ENCODE measurements around the gene RAB13. TPM values are rescaled to one million over a fixed set of nuclear protein-coding genes. Genes with fewer than 3 reads are reported as not detected.

The RAB13 gene
- total RNA-seq, 1 experiment from 2014 or later, result 73.6 TPM

DNA sequence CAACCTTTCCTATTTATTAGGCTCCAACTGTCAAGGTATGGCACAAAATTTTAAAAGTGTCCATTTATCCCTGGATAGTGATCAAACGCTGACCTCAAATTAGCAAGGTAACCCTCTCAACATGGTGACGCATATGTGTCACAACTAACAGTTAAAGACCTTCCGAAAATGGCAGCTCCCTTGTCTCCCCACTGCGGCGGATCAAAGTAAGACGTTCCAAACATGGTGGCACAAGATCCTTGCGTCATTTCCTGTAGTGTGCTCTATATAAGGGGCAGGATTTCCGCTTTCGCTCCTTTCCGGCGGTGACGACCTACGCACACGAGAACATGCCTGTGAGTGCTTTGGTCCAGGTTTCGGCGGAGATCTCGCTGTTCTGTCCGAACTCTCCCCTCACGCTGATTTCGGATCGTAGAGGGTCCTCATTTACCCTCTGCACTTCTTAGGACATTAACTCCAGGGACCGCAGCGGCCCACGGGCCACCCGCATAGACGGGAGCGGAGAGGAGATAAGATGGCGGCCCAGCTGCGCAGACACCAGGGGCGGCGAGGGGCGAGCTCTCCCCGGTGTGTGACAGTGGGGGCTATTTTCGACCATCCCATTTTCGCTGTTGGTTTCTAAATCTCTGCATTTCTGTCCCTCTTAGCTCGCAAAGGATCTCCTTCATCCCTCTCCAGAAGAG, 4.5 kb upstream of the RAB13 start, which contains the start of gene RPS27:
TSS of gene RPS27 (plus strand) at position 295 of the 683 bp plus-strand sequence. CDS start at position 330, 35 bp downstream.
- Histone ChIP-seq H4K20me1 (ENCODE audit: insufficient read depth) (no peaks in the 10 kb centered on the region), H3F3A (ENCODE audit: insufficient read depth, low read depth) (peaks cover 56% of the 10 kb centered on the region), H3K79me2 (ENCODE audit: low read depth) (peaks cover 23% of the 10 kb centered on the region), H3K9me3 (ENCODE audit: insufficient read depth, low read depth) (no peaks in the 10 kb centered on the region), H2AFZ (peak within 1 kb of the TSS; percentile 71), H3K9me2 (ENCODE audit: insufficient read depth) (no peaks in the 10 kb centered on the region), H3K36me3 (ENCODE audit: low read depth) (peaks cover 26% of the 10 kb centered on the region), H3K4me3 (peak within 1 kb of the TSS; percentile 92), H3K27me3 (ENCODE audit: insufficient read depth, low read depth) (no peaks in the 10 kb centered on the region), H3K27ac (peak within 1 kb of the TSS; percentile 77), H3K4me1 (replicated peaks; ENCODE audit: insufficient read depth) (peaks cover 14% of the 10 kb centered on the region), H3K4me2 (peak within 1 kb of the TSS; percentile 79)
- BruUV-seq (replicated peaks), result no TSS peak
- TF ChIP-seq, protein P1, sequence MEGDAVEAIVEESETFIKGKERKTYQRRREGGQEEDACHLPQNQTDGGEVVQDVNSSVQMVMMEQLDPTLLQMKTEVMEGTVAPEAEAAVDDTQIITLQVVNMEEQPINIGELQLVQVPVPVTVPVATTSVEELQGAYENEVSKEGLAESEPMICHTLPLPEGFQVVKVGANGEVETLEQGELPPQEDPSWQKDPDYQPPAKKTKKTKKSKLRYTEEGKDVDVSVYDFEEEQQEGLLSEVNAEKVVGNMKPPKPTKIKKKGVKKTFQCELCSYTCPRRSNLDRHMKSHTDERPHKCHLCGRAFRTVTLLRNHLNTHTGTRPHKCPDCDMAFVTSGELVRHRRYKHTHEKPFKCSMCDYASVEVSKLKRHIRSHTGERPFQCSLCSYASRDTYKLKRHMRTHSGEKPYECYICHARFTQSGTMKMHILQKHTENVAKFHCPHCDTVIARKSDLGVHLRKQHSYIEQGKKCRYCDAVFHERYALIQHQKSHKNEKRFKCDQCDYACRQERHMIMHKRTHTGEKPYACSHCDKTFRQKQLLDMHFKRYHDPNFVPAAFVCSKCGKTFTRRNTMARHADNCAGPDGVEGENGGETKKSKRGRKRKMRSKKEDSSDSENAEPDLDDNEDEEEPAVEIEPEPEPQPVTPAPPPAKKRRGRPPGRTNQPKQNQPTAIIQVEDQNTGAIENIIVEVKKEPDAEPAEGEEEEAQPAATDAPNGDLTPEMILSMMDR (conservative IDR thresholded peaks at IDR 0.05), result no peak
- TF ChIP-seq EZH2 (IDR thresholded peaks at IDR 0.05; ENCODE audit: low read depth), result no peak
- ChIA-PET CTCF (interaction anchor here (0.6 kb wide), 1 partner anchor 114 kb away, joined by 3 read pairs; no protein-coding TSS in a partner anchor), POLR2A (ENCODE audit: unreplicated experiment) (interaction anchor here (0.5 to 1.5 kb wide), 17 partner anchors 11 to 1333 kb away, joined by 3 to 13 read pairs (median 5); partner anchors contain the start of genes CREB3L4 and UBAP2L)
- intact Hi-C loops (cut with micrococcal nuclease; ENCODE audit: unreplicated experiment), result loop anchor here (2.0 to 10.0 kb wide), 2 partner anchors 114 to 192 kb away; no protein-coding TSS in a partner anchor
- peak; percentile 81 to 93 for DNase-seq

DNA sequence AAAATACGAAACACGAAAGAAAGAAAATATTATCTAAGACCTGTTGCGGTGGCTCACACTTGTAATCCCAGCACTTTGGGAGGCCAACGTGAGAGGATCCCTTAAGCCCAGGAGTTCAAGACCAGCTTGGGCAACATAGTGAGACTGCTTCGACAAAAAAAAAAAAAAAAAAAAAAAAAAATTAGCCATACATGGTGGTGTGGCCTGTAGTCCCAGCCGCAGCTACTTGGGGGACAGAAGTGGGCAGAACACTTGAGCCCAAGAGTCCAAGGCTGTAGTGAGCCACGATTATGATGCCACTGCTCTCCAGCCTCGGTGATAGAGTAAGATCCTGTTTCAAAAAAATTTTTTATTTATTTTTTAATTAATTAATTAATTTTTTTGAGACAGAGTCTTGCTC, 1.5 kb upstream of the RAB13 start:
- CTCF ChIA-PET, result interaction anchor here (0.5 to 0.7 kb wide), 3 partner anchors 10 to 314 kb away, joined by 4 to 7 read pairs (median 5); partner anchors contain the start of gene JTB
- Histone ChIP-seq H3F3A (ENCODE audit: insufficient read depth, low read depth) (peaks cover 29% of the 10 kb centered on the region), H4K20me1 (ENCODE audit: insufficient read depth) (no peaks in the 10 kb centered on the region), H2AFZ (no peak overlapping the region), H3K9me3 (ENCODE audit: insufficient read depth, low read depth) (no peaks in the 10 kb centered on the region), H3K27me3 (ENCODE audit: insufficient read depth, low read depth) (no peaks in the 10 kb centered on the region), H3K79me2 (ENCODE audit: low read depth) (peaks cover 22% of the 10 kb centered on the region), H3K4me3 (no peak overlapping the region), H3K4me2 (no peak overlapping the region), H3K4me1 (replicated peaks; ENCODE audit: insufficient read depth) (peaks cover 21% of the 10 kb centered on the region), H3K27ac (no peak overlapping the region), H3K36me3 (ENCODE audit: low read depth) (peaks cover 15% of the 10 kb centered on the region), H3K9me2 (ENCODE audit: insufficient read depth) (no peaks in the 10 kb centered on the region)
- intact Hi-C loops (cut with micrococcal nuclease; ENCODE audit: unreplicated experiment), result loop anchor here (2.0 to 5.0 kb wide), 5 partner anchors 167 to 475 kb away; partner anchors contain the start of genes ILF2, S100A2 and SLC27A3
- no peak for DNase-seq
- POLR2A ChIA-PET (ENCODE audit: unreplicated experiment), result no interaction called here
- no peak for TF ChIP-seq EZH2 (IDR thresholded peaks at IDR 0.05; ENCODE audit: low read depth)
- TF ChIP-seq, protein P1 (conservative IDR thresholded peaks at IDR 0.05), result no peak
- BruUV-seq (replicated peaks), result no TSS peak

DNA sequence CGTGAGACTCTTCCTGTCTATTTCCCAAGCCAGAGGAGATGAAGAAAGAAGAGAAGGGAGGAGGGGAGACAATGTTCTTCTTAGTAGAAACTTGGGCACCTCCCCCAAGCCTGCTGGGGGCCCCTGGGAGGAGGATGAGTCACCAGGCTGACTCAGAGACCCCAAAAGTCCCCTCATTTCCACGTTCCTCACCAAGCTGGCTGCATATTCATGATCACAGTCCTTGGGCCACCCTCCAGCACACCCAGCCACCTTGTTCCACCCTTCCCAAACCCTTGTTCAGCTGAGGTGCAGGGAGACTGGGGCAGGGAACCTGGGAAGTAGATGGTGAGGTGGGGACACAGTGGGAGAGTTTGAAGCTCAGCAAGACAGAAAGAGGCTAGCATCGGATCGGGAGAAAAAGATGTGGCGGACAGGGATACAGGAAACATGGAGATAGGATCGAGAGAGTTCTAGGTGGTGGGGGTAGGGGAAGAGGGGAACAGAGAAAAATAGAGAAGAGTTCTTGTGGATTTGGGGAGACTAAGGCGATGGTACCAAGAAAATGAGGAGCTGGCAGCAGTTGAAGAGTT, 712 bp downstream of the RAB13 start:
- Histone ChIP-seq H3K9me2 (ENCODE audit: insufficient read depth) (no peaks in the 10 kb centered on the region), H3K9me3 (ENCODE audit: insufficient read depth, low read depth) (no peaks in the 10 kb centered on the region), H3K36me3 (ENCODE audit: low read depth) (no peaks in the 10 kb centered on the region), H4K20me1 (ENCODE audit: insufficient read depth) (no peaks in the 10 kb centered on the region), H2AFZ (peak overlapping the region; percentile 93), H3K27me3 (ENCODE audit: insufficient read depth, low read depth) (no peaks in the 10 kb centered on the region), H3K4me2 (peak overlapping the region; percentile 96), H3K4me1 (replicated peaks; ENCODE audit: insufficient read depth) (peaks cover 15% of the 10 kb centered on the region), H3F3A (ENCODE audit: insufficient read depth, low read depth) (peaks cover 12% of the 10 kb centered on the region; the same call in 1 of the 2 replicates), H3K79me2 (ENCODE audit: low read depth) (0 out of 2 replicates have a peak, but pooled peaks cover 3% of the 10 kb centered on the region), H3K4me3 (peak overlapping the region; percentile 72), H3K27ac (no peak overlapping the region)
- TF ChIP-seq, protein P1 (conservative IDR thresholded peaks at IDR 0.05), result no peak
- TF ChIP-seq EZH2 (IDR thresholded peaks at IDR 0.05; ENCODE audit: low read depth), result no peak
- POLR2A ChIA-PET (ENCODE audit: unreplicated experiment), result interaction anchor here (0.5 kb wide), 2 partner anchors 18 to 301 kb away, joined by 4 to 5 read pairs; no protein-coding TSS in a partner anchor
- intact Hi-C loops (cut with micrococcal nuclease; ENCODE audit: unreplicated experiment), result loop anchor here (5.0 kb wide), 4 partner anchors 208 to 473 kb away; partner anchors contain the start of genes ILF2, S100A2 and SLC27A3
- BruUV-seq (replicated peaks), result TSS peak; percentile 12
- CTCF ChIA-PET, result no interaction called here
- peak in 1 of 2 experiments; percentile 8 for DNase-seq
